SK-N-SH treated with all-trans-retinoic acid at 6 μM for 48 hours (cell line): ENCODE measurements around the gene PHC1.

Experiments used
- OSR1 ChIP-seq: fragments of 250-450 bp; sonication (Bioruptor Pico); IDR thresholded peaks from 2 replicates; pipeline ENCODE4 v1.8.0; 2022; ENCODE audit warnings: moderate library complexity, mild to moderate bottlenecking, inconsistent platforms
- PATZ1 ChIP-seq: fragments of 250-450 bp; sonication (Bioruptor Pico); IDR thresholded peaks from 2 replicates; pipeline ENCODE4 v1.8.0; 2020; ENCODE audit warnings: mild to moderate bottlenecking, moderate library complexity, borderline replicate concordance
- RARB ChIP-seq: fragments of 250-450 bp; sonication (Bioruptor Pico); IDR thresholded peaks from 2 replicates; pipeline ENCODE4 v1.8.0; 2021; ENCODE audit warnings: mild to moderate bottlenecking, moderate library complexity
- SNAI2 ChIP-seq: fragments of 250-450 bp; sonication (Bioruptor Pico); IDR thresholded peaks from 2 replicates; pipeline ENCODE4 v1.5.0; 2020; ENCODE audit warnings: mild to moderate bottlenecking, moderate library complexity
- TCF4 ChIP-seq: fragments of 250-450 bp; sonication (Bioruptor Pico); IDR thresholded peaks from 2 replicates; pipeline ENCODE4 v1.8.0; 2021; ENCODE audit warnings: mild to moderate bottlenecking, moderate library complexity, borderline replicate concordance
- TSHZ2 ChIP-seq: fragments of 250-450 bp; sonication (Bioruptor Pico); IDR thresholded peaks from 2 replicates; pipeline ENCODE4 v1.5.0; 2020; ENCODE audit warnings: mild to moderate bottlenecking, moderate library complexity
- ZFP30 ChIP-seq: fragments of 450-650 bp; formaldehyde crosslinking; IDR thresholded peaks from 2 replicates; pipeline ENCODE4 v1.5.0; 2022; ENCODE audit warnings: mild to moderate bottlenecking, moderate library complexity

DNA sequence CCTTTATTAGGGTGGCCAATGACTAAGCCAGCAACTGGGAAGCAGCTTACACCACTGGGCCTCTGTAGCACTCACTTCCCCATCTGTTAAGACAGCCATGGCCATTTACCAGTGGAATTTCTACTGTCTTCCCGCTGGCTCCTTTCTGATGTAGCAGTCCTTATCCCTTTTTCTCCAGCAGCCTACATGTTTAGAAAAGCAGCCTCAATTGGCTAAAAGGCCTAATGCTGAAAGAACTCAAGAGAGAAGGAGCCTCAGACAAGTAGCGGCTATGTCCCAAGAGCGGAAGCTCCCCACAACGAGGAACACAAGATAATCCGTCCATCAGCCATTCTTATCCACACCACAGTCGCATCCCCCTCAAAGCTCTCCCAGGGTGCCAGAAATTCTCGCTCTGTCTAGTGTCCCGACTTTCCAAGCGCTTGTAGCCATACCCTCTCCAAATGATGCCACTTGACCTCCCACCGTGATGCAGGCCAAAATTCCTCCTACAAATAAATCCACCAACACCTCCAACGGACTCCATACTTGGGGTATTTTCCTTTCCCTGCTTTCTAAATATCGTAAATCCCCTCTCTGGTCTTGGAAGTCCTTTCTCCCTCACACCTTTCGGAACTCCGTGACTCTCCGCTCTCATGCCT, 34.5 kb downstream of the PHC1 start:
- TF ChIP-seq OSR1 (no peak), TSHZ2 (CRISPR knock-in tag) (no peak), PATZ1 (CRISPR knock-in tag) (no peak), SNAI2 (CRISPR knock-in tag) (no peak), ZFP30 (CRISPR knock-in tag) (no peak), TCF4 (CRISPR knock-in tag) (no peak), RARB (no peak)
